GM12878 (cell line): Measurements from ENCODE around the gene PRM3.

Source experiments
- CREM ChIP-seq: IDR thresholded peaks from 2 replicates; pipeline ENCODE4 v1.6.1; 2014; ENCODE audit warnings: antibody characterized with exemption, low read depth
- CTCF ChIP-seq, 3 experiments: IDR thresholded peaks in 2 of 3; conservative IDR thresholded peaks in 1 of 3; 2 replicates each; pipeline ENCODE4 v1.5.1; 2011; ENCODE audit warnings: low read depth in 3 of 3, low read length in 3 of 3, mild to moderate bottlenecking in 3 of 3, control low read depth in 2 of 3, moderate library complexity in 2 of 3, inconsistent platforms in 1 of 3, mixed read lengths in 1 of 3; ENCODE audit not compliant: control insufficient read depth in 2 of 3, insufficient read depth in 1 of 3; ENCODE audit errors: extremely low read depth in 1 of 3
- E4F1 ChIP-seq: fragments of 450-650 bp; IDR thresholded peaks from 2 replicates; pipeline ENCODE4 v1.6.1; 2018; ENCODE audit warnings: borderline replicate concordance, mild to moderate bottlenecking; ENCODE audit not compliant: partially characterized antibody
- REST ChIP-seq: IDR thresholded peaks from 2 replicates; pipeline ENCODE4 v1.6.1; 2012; ENCODE audit warnings: mild to moderate bottlenecking, low read depth, low read length
- YY1 ChIP-seq: IDR thresholded peaks from 2 replicates; pipeline ENCODE4 v1.6.1; 2011; ENCODE audit warnings: low read depth, mild to moderate bottlenecking, low read length

GRCh38 chr16:11257131-11257938 is 16.1 kb downstream of the PRM3 start:
- TF ChIP-seq REST (no peak), CTCF (IDR thresholded peaks at IDR 0.05 in 2 of 3, conservative IDR thresholded peaks at IDR 0.05 in 1 of 3; ENCODE audit: control insufficient read depth in 2 of 3, extremely low read depth in 1 of 3, insufficient read depth in 1 of 3, low read depth in 3 of 3, low read length in 3 of 3) (peak; percentile 54 to 77 (median 75)), YY1 (no peak), CREM (no peak), E4F1 (no peak)
